HG03460 (cell line): ENCODE results near the gene SNAPC1.

Experiments used
- ATAC-seq: cut with Tn5 transposase; IDR thresholded peaks from one replicate; pipeline ENCODE4 v1.9.1; 2021; ENCODE audit not compliant: unreplicated experiment

SNAPC1 gene

DNA sequence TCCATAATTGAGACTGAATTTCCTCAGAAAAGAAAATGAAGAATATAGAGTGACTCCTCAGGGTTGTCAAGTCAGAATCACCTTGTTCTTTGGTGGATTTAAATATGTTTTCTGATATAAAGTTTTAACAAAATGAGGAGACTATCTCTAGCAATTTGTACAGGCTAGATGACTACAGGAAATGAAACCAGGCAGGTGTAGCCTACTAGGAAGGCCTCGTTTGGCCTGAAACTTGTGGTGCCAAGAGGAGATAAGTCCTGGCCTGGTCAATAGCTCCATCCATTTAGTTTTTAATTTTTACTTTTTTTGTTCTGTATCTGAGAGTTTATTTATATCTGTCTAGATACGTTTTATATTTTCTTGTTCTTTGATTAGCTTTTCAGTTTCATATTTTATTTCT is 41.5 kb downstream of the SNAPC1 start:
- ATAC-seq = no peak

GRCh38 chr14:61805451-61805850 is 43.2 kb downstream of the SNAPC1 start:
- ATAC-seq = no peak

DNA sequence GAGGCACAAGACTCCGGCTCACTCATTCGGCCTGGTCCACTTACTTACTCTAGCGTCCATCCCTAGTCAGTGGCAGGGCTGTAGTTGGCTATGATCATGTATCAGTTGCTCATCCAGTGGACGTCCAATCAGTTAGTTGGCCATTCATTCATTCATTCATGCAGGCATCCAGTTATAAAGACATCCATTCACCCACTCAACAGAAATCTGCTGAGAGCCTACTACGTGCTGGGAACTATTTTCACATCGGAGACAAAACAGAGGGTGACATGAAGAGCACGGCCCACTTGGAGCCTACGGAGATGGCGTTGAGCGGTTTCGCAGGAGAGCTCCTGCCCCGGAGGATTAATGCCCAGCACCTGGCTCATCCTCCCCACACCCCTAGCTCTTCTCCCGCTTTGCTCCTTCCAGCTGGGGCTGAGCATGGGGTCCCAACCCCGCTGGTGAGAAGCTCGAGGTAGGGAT is 49.7 kb downstream of the SNAPC1 start:
- no peak for ATAC-seq

- ATAC-seq = no peak
Measured at GRCh38 chr14:61812347-61813095, 50.3 kb downstream of the SNAPC1 start, which contains the start of gene SYT16. Gene SYT16 (plus strand): TSS chr14:61812703.

DNA sequence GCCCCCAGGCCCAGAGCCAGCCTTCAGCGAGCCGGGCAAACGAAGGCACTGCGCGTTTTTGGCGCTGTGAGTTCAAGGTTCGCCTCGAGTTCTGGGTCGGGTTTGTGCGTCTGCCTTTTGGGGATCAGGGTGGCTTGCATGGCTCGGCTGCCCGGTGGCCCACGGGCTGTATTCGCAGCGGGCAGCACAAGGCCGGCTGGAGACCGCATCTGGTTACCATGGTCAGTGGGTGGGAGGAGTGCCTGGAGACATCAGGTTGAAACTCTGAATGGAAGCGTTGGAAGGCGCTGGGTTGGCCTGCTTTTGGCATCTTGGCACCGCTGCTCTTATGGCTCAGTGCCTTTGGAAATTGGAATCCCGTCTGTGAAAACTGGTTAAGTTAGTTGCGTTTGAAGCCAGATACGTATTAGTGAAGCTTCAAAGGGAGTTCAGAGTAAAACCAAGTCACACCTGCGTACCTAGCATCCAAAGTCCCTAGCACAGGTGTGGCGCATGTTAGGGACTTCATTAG is 50.9 kb downstream of the SNAPC1 start:
- ATAC-seq = no peak

DNA sequence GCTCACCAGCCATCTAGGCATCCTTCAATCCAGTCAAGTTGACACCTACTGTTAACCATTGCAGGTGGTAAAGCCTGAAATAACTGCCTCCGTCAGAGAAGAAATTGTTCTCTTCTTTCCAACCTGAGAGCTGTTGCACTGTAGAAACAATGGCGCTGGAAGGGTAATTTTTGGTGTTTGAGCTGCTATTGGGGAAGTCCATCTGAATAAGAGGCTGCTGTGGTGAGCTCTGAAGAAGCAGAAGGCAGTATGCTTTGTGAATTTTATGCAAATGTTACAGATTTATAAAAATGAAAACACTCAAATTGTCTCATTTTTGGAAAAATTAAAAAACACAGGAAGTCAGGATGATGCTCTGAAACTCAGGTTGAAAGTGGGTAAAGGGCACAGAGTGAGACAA is 60.2 kb downstream of the SNAPC1 start:
- ATAC-seq = no peak

DNA sequence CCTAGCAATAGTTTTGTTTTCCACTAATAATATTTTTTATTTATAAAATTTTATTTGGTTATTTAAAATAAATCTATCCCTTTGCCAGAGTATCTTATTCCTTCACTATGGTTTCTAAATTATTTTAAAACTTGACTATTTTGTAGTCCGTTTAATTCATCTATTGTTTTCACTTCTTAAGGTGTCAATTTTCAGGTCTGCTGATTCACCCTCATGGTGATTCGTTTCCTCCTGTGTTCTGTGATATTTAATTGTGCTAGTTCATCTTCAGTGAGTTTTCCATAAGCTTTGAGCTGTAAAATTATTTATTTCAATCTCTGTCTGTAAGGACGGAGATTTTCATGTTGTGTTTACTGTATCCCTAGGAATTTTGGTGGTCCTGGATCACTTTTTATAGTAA is 70.6 kb downstream of the SNAPC1 start:
- no peak for ATAC-seq

- ATAC-seq = no peak
Measured at GRCh38 chr14:61836184-61836583, 74.0 kb downstream of the SNAPC1 start.

DNA sequence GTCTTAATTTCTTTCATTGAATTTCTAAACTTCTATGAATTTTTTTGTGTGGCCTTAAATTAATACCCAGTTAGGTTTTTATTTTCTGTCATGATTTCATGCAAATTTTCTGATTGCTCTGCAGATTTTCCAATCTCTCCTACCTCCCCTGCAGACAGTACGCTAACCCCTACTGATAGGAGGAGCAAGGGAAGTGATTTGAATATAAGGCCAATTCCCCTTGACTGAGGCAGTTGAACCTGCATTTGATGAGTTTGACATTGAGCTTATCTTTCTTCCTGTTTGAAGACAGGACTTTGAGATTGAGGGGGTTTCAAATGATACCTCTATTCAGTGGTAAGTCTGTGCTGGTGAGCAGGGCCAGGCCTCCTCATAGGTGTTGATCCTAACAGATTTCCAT is 74.6 kb downstream of the SNAPC1 start:
- ATAC-seq = no peak

DNA sequence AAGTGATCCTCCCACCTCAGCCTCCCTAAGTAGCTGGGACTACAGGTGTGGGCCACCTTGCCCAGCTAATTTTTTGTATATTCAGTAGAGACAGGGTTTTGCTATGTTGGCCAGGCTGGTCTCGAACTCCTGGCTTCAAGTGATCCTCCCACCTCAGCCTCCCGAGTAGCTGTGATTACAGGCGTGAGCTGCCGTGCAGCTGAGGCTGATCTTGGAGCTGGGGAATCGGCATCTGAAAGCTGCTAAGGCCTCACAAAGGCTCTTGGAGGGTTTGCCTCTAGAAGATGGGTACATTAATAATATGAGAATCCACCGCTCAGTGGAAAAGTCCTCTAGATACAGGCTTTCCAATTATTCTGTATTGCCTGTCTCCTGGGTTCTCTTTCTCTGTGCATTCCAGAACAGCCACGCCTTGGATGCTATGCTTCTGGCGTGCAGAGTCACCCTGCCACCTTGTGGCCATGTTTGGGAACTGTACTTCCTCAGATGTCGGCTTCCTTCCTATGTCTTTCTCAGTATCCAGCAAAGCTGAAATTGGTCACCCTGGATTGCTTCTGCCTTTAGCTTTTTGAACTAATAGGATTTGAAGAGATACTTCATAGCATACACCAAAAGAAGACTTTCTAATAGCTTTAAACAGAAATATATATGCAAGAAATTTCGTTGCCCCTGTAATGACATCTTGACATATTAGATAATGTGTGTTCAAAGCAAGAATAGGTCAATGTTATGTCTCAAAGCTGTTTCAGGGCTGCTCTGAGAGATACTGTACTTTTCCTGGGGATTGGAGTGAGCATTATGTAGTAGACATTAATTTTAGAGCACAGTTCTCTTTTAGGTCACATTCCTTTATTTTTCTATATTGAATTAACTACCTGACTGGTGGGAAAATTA is 75.4 kb downstream of the SNAPC1 start:
- ATAC-seq = peak; percentile 98

DNA sequence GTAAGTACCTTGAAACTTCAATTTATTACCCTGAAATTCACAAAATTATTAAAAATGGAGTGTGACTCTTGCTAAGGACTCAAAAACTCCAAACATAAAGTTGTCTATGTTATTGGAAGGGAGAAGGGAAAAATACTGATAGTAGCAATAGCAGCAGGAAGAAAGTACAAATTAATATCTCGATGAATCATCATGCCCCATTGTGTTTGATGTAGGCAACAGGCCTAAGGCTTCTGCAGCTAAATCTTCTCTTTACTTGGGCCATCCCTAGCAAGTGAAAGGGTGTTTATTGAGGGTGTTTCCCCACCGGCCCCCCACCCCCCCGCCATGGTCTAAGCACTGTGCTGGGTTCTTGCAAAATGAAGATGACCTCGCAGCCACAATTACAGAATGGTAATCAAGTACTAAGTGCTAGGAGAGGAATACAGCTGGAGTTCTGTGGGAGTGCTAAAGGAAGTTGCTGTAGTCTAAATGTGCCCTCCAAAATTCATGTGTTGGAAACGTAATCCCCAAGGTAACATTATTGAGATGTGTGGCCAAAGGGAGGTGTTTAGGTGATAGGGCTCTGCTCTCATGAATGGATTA is 76.5 kb downstream of the SNAPC1 start:
- no peak for ATAC-seq

DNA sequence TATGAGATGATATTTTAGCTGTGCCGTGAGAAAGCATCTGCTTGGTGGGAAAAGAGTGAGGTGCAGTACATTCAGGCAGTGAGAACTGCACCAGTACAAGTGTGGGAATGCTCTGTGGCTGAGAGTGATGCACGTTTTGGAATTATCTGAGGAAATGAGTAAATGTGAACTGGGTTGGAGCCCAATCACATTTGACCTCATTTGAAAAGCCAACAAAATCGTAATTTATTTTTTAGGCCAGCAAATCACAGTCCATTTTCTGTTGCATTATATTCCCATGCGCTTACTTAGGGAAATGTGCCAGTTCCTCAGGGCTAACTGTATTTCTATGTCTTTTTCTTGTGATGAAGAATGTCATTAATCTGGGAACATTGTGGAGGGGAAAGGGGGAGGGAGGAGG is 77.3 kb downstream of the SNAPC1 start:
- ATAC-seq = no peak

DNA sequence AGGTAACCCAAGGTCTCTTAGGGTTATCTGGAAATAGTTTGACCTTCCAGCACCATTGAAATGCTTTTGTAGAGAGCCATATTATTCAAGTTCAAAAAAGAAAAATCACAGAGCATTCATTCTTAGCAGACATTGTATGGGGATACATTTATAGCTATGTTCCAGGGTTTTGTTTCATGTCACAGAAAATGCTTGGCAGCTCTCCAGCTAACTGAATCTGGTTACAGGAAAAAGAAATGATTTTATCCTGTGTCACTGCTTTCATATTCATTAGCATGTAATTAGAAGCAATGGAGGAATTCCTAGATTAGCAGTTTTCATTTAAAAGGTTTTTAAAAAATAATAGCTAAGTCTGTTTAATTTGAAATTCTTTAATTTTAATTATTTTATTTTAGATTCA is 78.9 kb downstream of the SNAPC1 start:
- no peak for ATAC-seq
